Astrocyte (in vitro differentiated cells and primary cell): ENCODE measurements around the gene LRIT2. TPM values are rescaled to one million over a fixed set of nuclear protein-coding genes. Genes with fewer than 3 reads are reported as not detected.

Experiments
- DNase-seq: peaks from one replicate; pipeline ENCODE4 v3.0.0-alpha.2; 2010; ENCODE audit warnings: low read depth
- FAIRE-seq: peaks from 2 replicates; lab custom pipeline; 2011; peaks lifted over from hg19 to GRCh38; lab: Jason Lieb, UNC
- H2AFZ ChIP-seq: 2 replicates; pipeline ENCODE4 v1.6.0; 2012; ENCODE audit warnings: low read depth, low read length, inconsistent platforms
- H3K27ac ChIP-seq: 2 replicates; pipeline ENCODE4 v1.5.1; 2011; ENCODE audit warnings: low read depth, low read length, inconsistent platforms
- H3K27me3 ChIP-seq: 2 replicates; pipeline ENCODE4 v1.6.0; 2011; ENCODE audit warnings: low read length, inconsistent platforms; ENCODE audit not compliant: insufficient read depth
- H3K36me3 ChIP-seq: 2 replicates; pipeline ENCODE4 v1.5.1; 2011; ENCODE audit warnings: low read length, inconsistent platforms; ENCODE audit not compliant: insufficient read depth
- H3K4me1 ChIP-seq: 2 replicates; pipeline ENCODE4 v1.5.1; 2011; ENCODE audit warnings: low read length, inconsistent platforms; ENCODE audit not compliant: insufficient read depth
- H3K4me2 ChIP-seq: 2 replicates; pipeline ENCODE4 v1.6.0; 2012; ENCODE audit warnings: low read length, inconsistent platforms
- H3K4me3 ChIP-seq: 2 replicates; pipeline ENCODE4 v1.5.1; 2011; ENCODE audit warnings: low read depth, mild to moderate bottlenecking, low read length, inconsistent platforms; ENCODE audit not compliant: insufficient read depth
- H3K79me2 ChIP-seq: 2 replicates; pipeline ENCODE4 v1.6.0; 2012; ENCODE audit warnings: mild to moderate bottlenecking, low read length, inconsistent platforms; ENCODE audit not compliant: insufficient read depth
- H3K9ac ChIP-seq: 2 replicates; pipeline ENCODE4 v1.6.0; 2012; ENCODE audit warnings: mild to moderate bottlenecking, low read length, inconsistent platforms
- H3K9me3 ChIP-seq: 2 replicates; pipeline ENCODE4 v1.5.1; 2012; ENCODE audit warnings: low read depth, mild to moderate bottlenecking, low read length, inconsistent platforms; ENCODE audit not compliant: insufficient read depth
- H4K20me1 ChIP-seq: 2 replicates; pipeline ENCODE4 v1.6.0; 2012; ENCODE audit warnings: low read length, inconsistent platforms; ENCODE audit not compliant: insufficient read depth
- H3K27ac Mint-ChIP-seq: one replicate; pipeline ENCODE4 v1.8.0; 2021; ENCODE audit warnings: mild to moderate bottlenecking, mixed read lengths; ENCODE audit not compliant: unreplicated experiment
- H3K27me3 Mint-ChIP-seq: one replicate; pipeline ENCODE4 v1.8.0; 2021; ENCODE audit warnings: low read depth, mixed read lengths; ENCODE audit not compliant: unreplicated experiment
- H3K36me3 Mint-ChIP-seq: one replicate; pipeline ENCODE4 v1.8.0; 2021; ENCODE audit warnings: low read depth, mixed read lengths; ENCODE audit not compliant: unreplicated experiment
- H3K4me1 Mint-ChIP-seq: one replicate; pipeline ENCODE4 v1.8.0; 2021; ENCODE audit warnings: low read depth, mixed read lengths; ENCODE audit not compliant: unreplicated experiment
- H3K4me3 Mint-ChIP-seq: one replicate; pipeline ENCODE4 v1.8.0; 2021; ENCODE audit warnings: mild to moderate bottlenecking, moderate library complexity, mixed read lengths; ENCODE audit not compliant: unreplicated experiment
- H3K9me3 Mint-ChIP-seq: one replicate; pipeline ENCODE4 v1.8.0; 2021; ENCODE audit warnings: mild to moderate bottlenecking, mixed read lengths; ENCODE audit not compliant: unreplicated experiment
- EZH2 ChIP-seq: IDR thresholded peaks from 2 replicates; pipeline ENCODE4 v1.6.1; 2012; ENCODE audit warnings: mild to moderate bottlenecking, low read length, inconsistent platforms; ENCODE audit not compliant: insufficient read depth
- total RNA-seq: library from RNA; stranded (reverse); gene quantifications from 2 replicates; pipeline ENCODE4 v1.2.1, GENCODE V29; 2021
- TF ChIP-seq, protein P1 (sequence below): IDR thresholded peaks from 2 replicates; pipeline ENCODE4 v1.5.1; 2011; ENCODE audit warnings: low read depth, mild to moderate bottlenecking, inconsistent platforms, low read length, moderate library complexity; ENCODE audit not compliant: insufficient read depth

LRIT2 gene
- total RNA-seq, 1 donor from 2014 or later: not detected

DNA sequence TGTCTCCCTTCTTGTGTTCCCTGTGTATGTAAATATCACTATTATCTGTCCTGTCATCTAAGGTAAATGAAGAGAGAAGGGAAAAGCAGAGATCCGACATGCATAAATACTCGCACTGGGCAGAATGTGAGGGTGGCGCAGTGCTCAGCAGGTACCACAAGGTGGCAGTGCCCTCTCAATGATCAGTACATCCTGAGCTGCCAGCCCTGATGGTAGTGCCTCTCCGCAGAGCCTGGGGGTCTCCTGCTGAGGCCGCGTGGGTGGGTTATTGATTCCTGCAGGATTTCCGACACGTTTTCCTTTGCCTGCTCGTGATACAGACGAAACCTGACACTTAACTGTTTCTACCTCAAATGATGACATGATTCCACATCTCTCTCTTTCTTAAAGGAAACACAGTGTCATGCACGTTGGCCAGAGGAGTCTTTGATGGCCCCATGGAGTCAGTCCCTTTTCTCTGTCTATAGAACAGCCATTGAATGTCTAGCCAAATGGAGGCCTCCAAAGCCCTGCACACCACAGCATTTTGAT is 39.3 kb upstream of the LRIT2 start:
- peaks cover 18% of the 10 kb centered on the region for H3K27me3 Mint-ChIP-seq
- no peaks in the 10 kb centered on the region for H3K4me1 Mint-ChIP-seq
- Histone ChIP-seq H3K36me3 (no peaks in the 10 kb centered on the region), H3K79me2 (no peaks in the 10 kb centered on the region), H3K27me3 (no peaks in the 10 kb centered on the region), H3K9ac (peak overlapping the region; percentile 11), H2AFZ (peak overlapping the region; percentile 42), H3K27ac (no peak overlapping the region), H3K9me3 (no peaks in the 10 kb centered on the region), H3K4me3 (no peak overlapping the region), H3K4me2 (peak overlapping the region; percentile 69), H3K4me1 (peaks cover 12% of the 10 kb centered on the region), H4K20me1 (no peaks in the 10 kb centered on the region)
- TF ChIP-seq EZH2: no peak
- TF ChIP-seq, protein P1, sequence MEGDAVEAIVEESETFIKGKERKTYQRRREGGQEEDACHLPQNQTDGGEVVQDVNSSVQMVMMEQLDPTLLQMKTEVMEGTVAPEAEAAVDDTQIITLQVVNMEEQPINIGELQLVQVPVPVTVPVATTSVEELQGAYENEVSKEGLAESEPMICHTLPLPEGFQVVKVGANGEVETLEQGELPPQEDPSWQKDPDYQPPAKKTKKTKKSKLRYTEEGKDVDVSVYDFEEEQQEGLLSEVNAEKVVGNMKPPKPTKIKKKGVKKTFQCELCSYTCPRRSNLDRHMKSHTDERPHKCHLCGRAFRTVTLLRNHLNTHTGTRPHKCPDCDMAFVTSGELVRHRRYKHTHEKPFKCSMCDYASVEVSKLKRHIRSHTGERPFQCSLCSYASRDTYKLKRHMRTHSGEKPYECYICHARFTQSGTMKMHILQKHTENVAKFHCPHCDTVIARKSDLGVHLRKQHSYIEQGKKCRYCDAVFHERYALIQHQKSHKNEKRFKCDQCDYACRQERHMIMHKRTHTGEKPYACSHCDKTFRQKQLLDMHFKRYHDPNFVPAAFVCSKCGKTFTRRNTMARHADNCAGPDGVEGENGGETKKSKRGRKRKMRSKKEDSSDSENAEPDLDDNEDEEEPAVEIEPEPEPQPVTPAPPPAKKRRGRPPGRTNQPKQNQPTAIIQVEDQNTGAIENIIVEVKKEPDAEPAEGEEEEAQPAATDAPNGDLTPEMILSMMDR: peak; percentile 99
- no peaks in the 10 kb centered on the region for H3K36me3 Mint-ChIP-seq
- H3K27ac Mint-ChIP-seq: no peak overlapping the region
- DNase-seq (peak; percentile 34), FAIRE-seq (peak; percentile 45)
- H3K4me3 Mint-ChIP-seq: no peak overlapping the region
- no peaks in the 10 kb centered on the region for H3K9me3 Mint-ChIP-seq

DNA sequence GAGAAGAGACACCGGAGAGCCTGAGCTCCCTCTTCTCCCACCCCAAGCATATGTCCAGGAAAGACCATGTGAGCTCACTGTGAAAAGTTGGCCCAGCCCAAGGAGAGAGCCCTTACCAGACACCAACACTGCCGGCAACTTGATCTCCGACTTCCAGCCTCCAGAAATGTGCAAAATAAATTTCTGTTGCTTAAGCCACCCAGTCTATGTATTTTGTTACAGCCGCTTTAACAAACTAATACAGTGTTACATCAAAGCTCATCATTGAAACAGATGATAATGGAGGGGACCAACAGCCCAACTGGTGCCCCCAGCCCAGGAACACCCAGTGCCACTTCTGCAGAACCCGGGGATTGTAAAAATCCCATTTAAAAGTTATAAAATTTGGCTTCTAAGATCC is 38.4 kb upstream of the LRIT2 start:
- Histone ChIP-seq H3K9ac (no peak overlapping the region), H3K27me3 (no peaks in the 10 kb centered on the region), H3K4me2 (no peak overlapping the region), H3K27ac (no peak overlapping the region), H3K9me3 (no peaks in the 10 kb centered on the region), H3K36me3 (no peaks in the 10 kb centered on the region), H4K20me1 (no peaks in the 10 kb centered on the region), H3K4me3 (no peak overlapping the region), H3K79me2 (no peaks in the 10 kb centered on the region), H2AFZ (no peak overlapping the region), H3K4me1 (peaks cover 8% of the 10 kb centered on the region)
- DNase-seq (no peak), FAIRE-seq (no peak)
- Mint-ChIP-seq H3K27ac (no peak overlapping the region), H3K27me3 (peaks cover 18% of the 10 kb centered on the region), H3K4me3 (no peak overlapping the region), H3K36me3 (no peaks in the 10 kb centered on the region), H3K9me3 (no peaks in the 10 kb centered on the region), H3K4me1 (no peaks in the 10 kb centered on the region)
- TF ChIP-seq EZH2: no peak
- TF ChIP-seq, protein P1: no peak

DNA sequence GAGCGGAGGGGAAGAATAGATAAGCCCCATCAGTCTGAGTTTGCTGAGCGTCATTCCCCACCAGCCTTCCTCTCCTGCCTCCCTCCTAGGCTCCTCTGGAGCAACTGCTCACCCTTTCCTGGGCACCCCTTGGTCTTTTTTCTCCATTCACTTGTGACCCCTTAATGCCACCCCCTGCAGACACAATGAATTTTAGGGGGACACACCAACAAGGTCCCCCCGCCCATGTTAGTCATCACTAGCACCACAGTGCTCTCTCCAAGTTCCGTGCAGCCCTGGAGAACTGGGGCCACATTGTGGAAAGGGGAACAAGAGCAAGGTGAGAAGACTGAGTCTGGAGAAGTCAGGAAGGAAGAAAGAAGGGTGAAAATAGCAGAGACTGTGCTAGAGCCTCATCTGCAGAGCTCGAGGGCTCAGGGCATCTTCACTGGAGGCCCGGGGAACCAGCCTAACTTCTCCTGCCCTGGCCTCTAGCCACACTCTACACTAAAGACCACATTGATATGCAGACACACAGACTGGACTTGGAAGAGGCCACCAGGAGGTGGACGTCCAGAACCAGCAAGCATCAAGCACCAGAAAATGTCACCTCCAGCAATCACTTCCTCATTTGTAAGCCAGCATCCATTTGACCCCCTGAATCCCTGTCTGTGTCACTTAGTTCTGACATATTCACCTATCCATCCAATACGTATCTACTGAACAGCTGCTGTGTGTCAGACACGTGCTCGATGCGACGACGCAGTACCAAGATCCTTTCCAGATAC is 37.0 kb upstream of the LRIT2 start:
- FAIRE-seq: no peak
- no peak for DNase-seq
- H3K27me3 Mint-ChIP-seq: peaks cover 18% of the 10 kb centered on the region
- Histone ChIP-seq H2AFZ (no peak overlapping the region), H3K79me2 (no peaks in the 10 kb centered on the region), H3K4me1 (peaks cover 5% of the 10 kb centered on the region), H3K9ac (no peak overlapping the region), H3K4me3 (no peak overlapping the region), H3K27ac (no peak overlapping the region), H3K36me3 (no peaks in the 10 kb centered on the region), H4K20me1 (no peaks in the 10 kb centered on the region), H3K4me2 (no peak overlapping the region), H3K9me3 (no peaks in the 10 kb centered on the region), H3K27me3 (no peaks in the 10 kb centered on the region)
- H3K4me3 Mint-ChIP-seq: no peak overlapping the region
- TF ChIP-seq EZH2: no peak
- no peaks in the 10 kb centered on the region for H3K36me3 Mint-ChIP-seq
- H3K9me3 Mint-ChIP-seq: no peaks in the 10 kb centered on the region
- H3K27ac Mint-ChIP-seq: no peak overlapping the region
- no peaks in the 10 kb centered on the region for H3K4me1 Mint-ChIP-seq
